ENCODE measurements around the gene MINDY2.

MINDY2 gene, protein sequence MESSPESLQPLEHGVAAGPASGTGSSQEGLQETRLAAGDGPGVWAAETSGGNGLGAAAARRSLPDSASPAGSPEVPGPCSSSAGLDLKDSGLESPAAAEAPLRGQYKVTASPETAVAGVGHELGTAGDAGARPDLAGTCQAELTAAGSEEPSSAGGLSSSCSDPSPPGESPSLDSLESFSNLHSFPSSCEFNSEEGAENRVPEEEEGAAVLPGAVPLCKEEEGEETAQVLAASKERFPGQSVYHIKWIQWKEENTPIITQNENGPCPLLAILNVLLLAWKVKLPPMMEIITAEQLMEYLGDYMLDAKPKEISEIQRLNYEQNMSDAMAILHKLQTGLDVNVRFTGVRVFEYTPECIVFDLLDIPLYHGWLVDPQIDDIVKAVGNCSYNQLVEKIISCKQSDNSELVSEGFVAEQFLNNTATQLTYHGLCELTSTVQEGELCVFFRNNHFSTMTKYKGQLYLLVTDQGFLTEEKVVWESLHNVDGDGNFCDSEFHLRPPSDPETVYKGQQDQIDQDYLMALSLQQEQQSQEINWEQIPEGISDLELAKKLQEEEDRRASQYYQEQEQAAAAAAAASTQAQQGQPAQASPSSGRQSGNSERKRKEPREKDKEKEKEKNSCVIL

DNA sequence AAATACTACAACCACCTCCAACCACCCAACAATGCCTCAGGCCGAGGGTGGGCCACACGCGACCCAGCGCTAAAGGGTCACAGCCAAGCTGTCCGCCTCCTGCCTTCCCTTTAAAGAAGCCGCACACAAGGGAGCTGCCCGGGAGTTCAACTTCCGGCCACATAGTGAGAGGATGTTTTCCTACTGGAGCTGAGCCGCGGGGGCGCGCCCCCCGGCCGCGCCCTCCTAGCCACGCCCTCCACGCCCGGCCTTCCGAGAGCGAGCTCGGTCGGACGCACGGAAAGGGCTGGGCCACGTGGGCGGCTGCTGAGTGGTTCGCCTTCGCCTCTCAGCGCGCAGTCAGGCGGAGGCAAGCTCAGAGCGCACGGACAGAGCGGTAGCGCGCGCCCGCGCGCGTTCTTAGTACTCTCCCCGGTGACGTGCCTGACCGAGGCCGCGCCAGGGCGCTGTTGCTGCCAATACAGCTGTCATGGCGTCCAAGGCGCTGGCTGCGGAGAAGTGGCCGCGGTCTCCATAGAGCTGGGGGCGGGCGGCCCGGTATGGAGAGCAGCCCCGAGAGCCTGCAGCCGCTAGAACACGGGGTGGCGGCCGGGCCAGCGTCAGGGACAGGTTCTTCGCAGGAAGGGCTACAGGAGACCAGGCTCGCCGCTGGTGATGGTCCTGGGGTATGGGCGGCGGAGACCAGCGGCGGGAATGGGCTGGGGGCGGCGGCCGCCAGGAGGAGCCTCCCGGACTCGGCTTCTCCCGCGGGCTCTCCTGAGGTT lies at the start of gene MINDY2:
TSS of gene MINDY2 (plus strand) at position 446 of the 764 bp plus-strand sequence. CDS start at position 540, 94 bp downstream.
- peak; percentile 98 for DNase-seq

DNA sequence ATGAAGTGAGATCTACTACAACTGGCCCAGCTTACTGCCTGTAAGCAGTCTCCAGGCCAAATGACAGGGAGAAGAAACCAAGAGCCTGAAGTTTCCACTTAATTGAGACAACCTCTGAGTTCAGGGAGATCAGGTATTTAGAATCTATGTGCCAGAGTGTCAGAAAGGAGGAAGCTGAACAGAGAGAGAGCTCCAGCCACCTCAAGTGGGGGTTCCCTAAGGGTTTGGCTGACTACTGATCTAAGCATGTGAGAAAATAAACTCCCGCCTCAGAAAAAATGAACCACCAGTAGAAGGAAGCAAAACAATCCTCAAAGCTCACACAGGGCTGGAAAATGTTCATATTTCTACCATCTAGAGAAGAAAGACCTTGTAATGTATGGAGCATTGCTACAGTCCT lies 46.6 kb upstream of the MINDY2 start:
- no peak for DNase-seq

DNA sequence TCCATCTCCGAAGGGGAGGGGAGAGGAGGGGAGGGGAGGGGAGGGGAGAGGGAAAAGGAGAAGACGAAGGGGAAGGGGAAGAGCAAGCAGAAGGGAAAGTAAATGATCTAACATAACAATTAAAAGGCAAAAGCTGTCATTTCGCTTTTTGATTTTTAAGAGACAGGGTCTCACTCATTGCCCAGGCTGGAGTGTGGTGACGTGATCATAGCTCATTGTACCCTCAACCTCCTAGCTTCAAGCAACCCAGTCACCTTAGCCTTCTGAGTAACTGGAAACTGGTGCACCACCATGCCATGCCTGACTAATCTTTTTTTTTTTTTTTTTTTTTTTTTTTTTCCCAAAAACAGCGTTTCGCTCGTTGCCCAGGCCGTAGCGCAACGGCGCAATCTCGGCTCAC lies 44.2 kb upstream of the MINDY2 start:
- no peak for DNase-seq

DNA sequence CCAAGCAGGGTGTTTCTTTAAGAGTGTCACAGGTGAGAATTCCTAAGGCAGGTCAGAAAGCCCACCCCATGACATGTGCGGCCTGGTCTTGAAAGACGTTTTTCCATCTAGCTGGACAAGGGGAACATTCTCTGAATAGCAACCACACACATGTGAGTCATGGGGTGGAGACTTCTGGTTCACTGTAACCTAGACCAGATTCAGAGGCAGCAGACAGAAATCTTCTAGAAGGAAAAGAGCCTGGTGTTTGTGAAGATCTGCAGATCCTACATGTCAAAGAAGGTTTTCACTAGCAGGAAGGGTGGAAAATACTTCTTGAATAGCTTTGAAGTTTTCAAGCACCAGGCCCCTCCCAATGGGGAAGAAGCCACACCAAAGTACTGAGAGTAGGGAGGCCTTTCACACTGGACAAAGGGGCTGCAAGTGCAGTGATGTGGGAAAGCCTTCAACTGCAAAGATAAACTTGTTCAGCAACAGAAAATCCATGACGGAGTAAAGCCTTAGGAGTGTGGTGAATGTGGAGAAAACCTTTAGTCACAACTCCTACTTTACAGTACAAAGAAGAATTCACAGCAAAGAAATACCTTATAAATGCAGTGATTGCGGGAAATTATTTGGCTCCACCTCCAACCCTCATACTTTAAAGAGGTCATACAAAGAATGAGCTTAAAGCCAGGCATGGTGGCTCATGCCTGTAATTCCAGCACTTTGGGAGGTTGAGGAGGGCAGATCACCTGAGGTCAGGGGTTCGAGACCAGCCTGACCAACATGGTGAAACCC lies 39.2 kb upstream of the MINDY2 start:
- no peak for DNase-seq

DNA sequence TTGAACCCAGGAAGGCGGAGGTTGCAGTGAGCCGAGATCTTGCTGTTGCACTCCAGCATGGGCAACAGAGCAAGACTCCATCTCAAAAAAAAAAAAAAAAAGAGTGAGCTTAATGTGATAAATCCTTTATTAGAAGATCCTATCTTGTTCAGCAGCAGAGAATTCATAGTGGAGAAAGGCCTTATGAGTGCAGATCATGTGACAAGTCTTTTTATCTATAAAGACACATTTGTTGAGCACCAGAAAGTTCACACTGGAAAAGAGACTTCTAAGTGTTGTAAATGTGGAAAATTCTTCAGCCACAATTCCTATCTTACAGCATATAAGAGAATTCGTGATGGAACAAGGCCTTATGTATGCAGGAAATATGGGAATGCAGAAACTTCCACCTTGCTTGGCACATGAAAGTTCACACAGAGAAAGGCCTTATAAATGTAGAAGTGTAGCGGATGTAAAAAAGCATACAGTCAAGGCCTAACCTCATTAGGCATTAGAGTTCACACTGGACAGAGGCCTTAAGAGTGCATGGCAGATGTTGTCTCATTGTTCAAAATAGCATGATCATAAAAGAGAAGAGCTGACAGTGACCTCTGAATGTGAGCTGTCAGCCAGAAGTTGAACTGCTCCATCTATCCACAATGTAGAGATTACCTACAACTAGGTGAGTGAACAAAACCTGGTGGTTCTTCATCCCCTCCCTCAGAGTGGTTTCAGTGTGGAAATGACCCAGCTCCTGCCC lies 38.3 kb upstream of the MINDY2 start:
- no peak for DNase-seq

DNA sequence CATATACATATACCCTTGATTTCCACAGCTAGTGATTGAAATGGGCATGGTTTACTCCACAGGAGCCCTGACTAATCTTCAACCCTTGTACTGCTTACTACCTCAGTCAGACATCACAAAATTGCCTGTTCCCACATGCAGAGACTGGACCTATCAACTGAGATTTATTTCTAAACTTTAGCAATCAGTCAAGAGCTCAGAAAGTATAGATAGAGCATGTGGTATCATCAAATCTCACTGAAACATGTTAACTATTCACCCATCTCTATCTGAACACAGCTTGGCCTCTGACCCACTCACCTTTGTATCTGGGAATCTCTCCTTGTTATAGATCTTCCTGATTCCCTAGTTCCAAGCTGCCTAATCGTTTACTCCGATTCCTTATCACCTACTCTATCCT lies 36.2 kb upstream of the MINDY2 start:
- DNase-seq = no peak

DNA sequence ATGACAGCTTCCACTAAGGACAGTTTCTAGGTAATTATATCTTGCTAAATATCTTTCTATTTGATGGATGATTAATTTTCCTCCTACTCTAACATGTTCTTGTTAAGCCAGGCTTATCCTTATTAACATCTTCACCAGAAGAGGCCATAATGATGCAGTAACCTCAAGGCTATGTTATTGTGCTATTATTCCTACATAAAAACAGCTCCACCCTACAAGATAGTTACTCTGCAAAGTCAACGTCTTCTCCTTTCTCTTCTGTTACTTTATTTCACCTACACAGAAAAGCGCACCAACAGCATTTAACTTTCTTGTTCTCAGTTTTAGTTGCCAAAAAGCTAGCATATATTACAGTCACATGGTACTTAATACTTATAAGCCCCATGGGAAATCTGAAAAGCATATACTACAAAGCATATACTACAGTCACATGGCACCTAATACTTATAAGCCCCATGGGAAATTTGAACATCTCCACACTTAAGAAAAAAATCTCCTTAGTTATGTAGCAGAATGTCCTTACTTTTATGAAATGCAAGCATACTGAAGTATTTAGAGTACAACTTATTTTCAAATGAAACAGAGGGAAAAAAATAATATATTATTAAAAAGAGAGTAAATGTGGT lies 35.0 kb upstream of the MINDY2 start:
- DNase-seq = no peak

DNA sequence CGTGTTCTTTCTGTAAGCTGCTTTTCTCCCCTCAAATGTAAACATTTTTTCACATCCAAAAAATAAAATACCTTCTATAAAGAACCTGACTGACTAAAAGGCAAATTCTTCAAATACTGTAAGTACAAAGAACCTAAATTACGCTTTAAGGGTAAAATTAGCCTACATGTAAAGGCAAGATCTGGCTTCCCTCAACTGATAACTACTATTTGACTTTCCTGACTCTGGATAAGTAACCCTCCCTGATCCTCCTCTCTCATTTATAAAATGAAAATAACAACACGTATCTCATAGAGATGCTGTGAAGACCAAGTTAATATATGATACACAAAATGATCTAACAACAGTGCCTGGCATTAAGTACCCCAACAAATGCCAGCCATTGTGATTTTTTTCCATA lies 33.8 kb upstream of the MINDY2 start:
- DNase-seq = no peak

DNA sequence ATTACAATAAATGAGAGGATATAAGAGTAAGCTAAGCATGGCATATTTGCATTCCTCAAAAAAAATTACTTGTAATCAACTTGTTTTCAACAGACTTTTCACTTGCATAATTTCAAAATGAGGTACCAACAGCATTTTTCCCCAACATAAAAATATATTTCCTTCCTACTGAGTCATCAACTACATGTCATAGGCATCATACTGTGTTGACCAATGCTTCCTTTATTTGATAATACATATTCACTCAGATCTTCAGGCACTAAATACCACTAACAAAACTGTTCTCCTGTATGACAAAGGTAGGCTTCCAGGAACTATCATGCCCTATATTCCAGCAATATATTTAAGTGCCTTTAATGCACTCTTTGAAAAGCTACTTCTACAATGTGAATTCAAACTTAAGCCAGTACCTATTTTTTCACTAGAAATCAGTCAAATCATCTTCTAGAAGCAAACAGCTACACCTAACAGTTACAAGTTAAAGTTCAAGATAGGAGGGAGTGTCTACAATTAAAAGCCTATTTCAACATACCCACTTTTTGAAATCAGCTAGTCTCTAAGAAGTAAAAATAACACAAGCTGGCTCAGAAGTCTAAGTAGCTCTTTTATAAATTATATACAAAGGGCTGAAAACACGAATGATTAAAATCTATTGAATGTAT lies 32.9 kb upstream of the MINDY2 start:
- no peak for DNase-seq

DNA sequence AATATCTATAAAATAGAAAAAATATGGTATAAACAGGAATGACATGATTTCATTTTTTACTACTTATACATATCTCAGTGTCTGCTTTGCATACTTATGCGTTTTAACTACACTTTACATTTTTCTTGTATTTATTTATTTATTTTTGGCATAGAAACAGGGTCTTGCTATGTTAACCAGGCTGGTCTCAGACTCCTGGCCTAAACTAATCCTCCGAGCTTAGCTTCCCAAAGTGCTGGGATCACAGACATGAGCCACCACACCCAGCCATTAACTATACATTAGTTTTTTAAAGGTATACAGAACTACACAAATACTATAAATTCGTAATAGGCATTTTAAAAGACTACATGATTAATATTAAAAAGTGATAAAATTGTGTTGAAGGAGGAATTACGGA lies 30.7 kb upstream of the MINDY2 start:
- DNase-seq = no peak

DNA sequence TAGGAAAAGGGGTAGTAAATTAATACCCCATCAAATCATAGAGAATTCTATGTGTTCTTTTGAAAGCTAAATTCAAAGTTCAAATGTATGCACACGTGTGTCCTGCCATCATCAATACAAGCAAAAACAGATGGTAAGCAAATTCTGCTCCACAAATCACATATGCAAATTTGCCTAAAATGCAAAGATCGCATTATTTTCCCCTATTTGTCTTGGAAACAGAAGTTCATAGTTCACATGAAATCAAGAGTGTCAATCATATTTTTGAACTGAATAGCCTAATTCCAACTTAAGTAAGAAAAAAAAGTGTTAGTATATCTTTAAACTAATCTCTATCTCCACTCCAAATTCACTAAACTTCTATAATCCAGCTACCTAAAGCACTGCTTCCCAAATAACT lies 30.1 kb upstream of the MINDY2 start:
- peak; percentile 74 for DNase-seq

DNA sequence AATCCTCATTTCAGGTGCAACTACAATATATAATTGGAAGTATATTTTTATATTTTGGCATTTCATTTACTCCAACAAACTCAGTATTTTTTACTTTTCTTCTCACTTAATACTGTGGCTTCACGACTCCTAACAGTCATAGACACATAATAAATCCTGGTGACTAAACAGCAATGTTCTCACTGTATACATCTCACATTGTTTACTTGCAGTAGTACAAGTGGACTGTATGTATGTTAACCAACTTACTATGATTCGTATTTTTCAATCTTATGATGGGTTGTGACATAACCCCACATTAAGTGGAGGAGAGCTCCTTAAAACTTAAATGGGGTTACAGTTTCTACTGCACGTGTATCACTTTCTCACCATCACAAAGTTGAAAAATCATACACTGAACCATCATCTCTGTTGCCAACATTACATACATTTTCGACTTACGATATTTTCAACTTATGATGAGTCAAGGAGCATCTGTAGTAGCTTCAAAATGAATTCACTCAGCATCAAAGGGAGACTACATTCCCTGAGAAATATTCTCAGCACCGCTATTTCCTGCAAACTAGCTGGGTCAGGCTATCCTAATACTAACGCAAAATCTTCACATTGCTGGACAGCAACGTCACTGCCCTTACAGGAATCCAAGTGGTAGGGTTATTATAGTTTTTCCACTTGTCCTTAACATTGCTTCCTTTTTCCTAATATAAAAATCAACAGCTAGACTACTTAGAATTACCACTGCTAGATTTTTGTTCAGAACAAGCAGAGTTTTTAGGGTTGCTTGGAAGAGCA lies 28.9 kb upstream of the MINDY2 start:
- no peak for DNase-seq

DNA sequence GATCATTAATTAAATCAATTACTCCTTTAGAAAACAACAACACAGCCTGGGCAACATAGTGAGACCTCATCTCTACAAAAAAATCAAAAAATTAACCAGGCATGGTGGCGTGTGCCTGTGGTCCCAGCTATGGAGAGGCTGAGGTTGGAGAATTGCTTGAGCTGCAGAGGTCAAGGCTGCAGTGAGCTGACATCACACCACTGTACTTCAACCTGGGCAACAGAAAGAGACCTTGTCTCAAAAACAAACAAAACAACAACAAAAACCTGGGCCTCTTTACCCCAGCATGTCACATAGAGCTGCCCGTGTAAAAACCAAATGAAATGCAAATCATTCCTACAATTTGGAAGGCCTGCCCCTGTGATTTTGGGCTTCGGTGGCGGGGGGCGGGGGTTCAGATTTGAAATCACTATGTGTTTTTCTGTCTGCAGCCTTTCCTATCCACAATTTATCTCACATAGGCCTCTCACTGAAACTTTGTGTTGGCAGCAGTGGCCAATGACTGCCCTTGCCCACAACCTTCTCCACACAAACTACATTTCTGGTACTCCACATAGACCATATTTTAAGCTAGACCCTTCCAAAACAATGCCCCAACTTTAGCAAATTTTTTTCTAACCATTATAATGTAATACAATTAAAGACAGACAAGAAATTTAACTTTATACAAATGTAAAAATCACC lies 28.1 kb upstream of the MINDY2 start:
- DNase-seq = peak; percentile 39

DNA sequence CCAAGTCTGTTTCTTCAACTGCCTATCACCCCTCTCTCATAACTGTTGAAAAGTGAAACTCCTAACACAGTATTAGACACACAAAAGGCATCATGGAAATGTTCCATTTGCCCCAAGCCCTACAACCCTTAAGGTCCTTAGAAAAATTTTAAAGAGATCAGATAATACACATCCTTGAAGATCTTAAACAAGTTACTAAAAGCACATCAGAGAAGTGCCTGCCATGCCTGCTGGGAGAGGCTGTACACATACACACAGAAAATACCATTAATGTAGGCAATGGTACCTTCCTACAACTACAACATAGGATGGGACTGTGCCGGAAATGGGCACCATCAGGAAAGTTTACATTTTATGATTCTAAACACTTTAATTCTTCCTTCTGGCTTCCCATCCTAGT lies 24.9 kb upstream of the MINDY2 start:
- peak; percentile 18 for DNase-seq

DNA sequence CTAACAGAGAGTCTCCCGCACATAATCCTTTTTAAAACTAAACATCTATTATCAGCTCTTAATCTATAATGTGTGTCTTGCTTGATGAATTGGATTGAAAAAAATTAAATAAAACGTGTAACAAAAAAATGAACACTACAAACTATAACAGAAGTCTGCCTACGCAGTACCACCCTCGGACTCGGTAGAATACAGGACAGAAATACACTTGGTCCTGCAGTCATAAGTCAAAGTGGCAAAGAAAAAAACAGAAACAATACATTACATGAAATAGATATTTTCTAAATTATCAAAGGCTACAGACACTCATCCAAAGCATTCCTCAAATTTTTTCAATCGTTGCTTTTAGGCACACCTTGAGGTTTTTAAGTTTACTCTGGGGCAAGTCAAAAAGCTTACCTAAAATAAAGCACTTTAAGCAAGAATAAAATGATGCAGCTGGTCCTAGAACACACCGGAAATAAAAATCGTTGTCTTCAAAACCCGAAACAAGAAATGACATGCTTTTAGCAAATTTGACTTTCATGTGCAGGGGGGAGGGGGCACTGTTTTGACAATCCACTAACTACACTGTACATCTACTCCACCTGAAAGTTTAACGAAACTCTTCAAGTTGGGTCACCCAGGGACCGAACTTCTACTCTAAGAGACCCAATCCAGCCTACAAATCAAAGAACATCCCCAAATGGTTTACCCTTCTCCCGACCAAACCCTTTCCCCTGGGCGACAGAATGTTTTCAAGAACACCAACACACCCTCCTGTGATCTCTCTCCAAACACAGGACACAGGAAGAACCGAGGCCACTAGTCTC lies 22.9 kb upstream of the MINDY2 start:
- DNase-seq = no peak

DNA sequence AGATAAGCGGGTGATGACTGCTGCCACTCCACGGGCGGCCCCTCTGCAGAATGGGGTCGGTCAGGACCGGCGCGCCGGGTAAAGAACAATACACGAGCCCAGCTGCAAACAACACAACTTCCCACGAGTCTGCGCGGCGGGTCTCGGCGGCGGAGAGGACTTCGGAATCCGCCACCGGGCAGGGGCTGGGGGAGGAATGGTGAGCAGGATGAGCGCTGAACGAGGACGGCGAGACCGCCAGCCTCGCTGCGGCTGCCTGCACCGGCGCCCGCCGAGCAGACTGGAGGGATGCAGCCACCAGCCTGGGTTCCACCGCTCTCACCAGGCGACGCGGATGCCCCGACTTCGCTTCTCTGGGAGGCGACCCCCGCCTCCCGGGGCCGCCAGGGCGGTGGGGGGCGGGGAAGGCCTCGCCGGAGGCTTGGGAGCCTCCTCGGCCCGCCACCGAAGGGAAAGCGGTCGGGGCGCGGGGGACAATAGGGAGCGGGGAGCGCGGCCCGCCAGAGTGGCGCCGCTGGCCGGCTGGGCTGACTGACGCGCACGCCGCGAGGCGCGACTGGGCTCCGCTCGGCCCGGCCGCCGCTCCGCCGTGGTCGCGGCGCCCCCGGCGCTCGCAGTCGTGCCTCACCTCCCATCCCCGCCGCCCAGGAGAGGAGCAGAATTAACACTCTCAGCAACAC lies 22.1 kb upstream of the MINDY2 start:
- DNase-seq = peak; percentile 37

DNA sequence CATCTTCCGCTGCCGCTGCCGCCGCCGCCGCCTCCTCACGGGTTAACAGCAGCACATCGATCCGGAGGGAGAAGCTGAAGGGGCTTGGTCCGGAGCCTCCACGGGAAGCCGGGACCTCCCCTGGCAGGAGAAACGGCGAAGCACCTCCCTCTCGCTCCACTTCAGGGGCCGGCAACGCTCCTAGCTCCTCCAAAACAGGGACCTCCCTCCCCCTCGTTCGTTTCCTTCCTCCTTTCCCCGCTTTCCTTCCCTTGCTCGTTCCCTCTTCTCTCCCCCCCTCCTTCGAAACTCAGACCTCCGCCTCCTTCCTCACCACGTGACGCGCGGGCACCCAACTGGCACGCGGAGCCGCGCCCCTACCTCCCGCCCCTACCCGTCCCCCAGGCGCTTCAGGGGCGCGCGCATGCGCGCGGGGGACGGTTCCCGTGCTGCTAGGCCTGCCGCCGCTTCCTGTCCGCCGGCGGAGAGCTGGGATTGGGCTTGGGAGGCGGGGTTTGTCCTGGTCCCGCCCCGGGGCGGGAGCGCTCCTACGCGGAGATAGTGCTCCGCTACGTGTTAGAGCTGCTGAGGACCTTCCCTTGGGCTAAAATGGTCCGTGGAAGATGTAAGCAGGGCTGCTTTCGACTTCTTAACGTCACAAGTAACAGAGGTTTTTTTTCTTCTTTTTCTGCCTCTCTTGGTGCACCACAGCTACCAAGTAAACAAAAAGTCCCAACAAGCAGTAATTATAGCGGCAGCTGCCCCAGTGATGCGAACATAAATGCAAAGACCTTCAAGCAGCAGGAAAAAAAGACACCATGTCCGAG lies 21.4 kb upstream of the MINDY2 start, which contains the start of gene ADAM10:
TSS of gene ADAM10 (minus strand) at position 176 of the 806 bp plus-strand sequence. CDS start at position 3, 173 bp downstream.
- DNase-seq = peak; percentile 97
